Gastroesophageal sphincter (tissue), 3 donors: ENCODE results near the gene ZBTB5.

Experiments
- CTCF ChIP-seq, 4 experiments: fragments of 200-600 bp in 2 of 4; fragments of 450-650 bp in 2 of 4; sonication (generic) in 1 of 4; IDR thresholded peaks; one replicate each; pipeline ENCODE4 v1.5.1; 2017 to 2019; ENCODE audit warnings: antibody characterized with exemption in 4 of 4, mild to moderate bottlenecking in 2 of 4, moderate library complexity in 2 of 4
- EP300 ChIP-seq: sonication (generic); formaldehyde crosslinking; IDR thresholded peaks from one replicate; pipeline ENCODE4 v1.6.1; 2017; ENCODE audit warnings: antibody characterized with exemption, mild to moderate bottlenecking

- TF ChIP-seq CTCF (IDR thresholded peaks at IDR 0.05) (no peak), EP300 (no peak)
These were observed 38.4 kb downstream of the ZBTB5 start for GRCh38 chr9:37426846-37427245.
